ENCODE measurements around the gene CSF1.

Gene CSF1

DNA sequence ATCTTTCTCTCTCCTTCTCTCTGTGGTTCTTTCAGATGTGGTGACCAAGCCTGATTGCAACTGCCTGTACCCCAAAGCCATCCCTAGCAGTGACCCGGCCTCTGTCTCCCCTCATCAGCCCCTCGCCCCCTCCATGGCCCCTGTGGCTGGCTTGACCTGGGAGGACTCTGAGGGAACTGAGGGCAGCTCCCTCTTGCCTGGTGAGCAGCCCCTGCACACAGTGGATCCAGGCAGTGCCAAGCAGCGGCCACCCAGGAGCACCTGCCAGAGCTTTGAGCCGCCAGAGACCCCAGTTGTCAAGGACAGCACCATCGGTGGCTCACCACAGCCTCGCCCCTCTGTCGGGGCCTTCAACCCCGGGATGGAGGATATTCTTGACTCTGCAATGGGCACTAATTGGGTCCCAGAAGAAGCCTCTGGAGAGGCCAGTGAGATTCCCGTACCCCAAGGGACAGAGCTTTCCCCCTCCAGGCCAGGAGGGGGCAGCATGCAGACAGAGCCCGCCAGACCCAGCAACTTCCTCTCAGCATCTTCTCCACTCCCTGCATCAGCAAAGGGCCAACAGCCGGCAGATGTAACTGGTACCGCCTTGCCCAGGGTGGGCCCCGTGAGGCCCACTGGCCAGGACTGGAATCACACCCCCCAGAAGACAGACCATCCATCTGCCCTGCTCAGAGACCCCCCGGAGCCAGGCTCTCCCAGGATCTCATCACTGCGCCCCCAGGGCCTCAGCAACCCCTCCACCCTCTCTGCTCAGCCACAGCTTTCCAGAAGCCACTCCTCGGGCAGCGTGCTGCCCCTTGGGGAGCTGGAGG is 12.7 kb downstream of the CSF1 start:
- DNase-seq, result no peak

GRCh38 chr1:109923946-109924275 is 13.3 kb downstream of the CSF1 start:
- DNase-seq, result no peak

DNA sequence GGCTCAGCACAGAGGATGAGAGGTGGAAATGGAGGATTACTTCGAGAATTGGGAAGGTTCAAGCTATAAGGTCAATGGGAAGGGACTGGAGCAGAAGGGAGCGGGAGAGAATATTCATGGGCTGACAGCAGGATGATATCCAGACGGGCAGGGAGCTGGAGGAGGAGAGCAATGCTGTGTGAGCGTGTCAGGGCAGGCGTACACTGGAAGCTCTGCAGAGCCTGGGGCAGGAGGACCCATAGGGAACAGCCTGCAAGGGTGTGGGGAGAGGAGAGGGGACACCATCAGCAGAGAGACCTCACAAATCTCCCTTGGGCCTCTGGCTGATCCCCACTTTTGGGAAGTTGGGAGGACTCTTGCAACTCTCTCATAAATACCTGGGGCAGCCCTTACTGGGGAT is 13.7 kb downstream of the CSF1 start:
- no peak for DNase-seq

- DNase-seq, result no peak
These were observed 14.7 kb downstream of the CSF1 start for GRCh38 chr1:109925159-109925990.

GRCh38 chr1:109926662-109927300 is 16.1 kb downstream of the CSF1 start:
- no peak for DNase-seq

DNA sequence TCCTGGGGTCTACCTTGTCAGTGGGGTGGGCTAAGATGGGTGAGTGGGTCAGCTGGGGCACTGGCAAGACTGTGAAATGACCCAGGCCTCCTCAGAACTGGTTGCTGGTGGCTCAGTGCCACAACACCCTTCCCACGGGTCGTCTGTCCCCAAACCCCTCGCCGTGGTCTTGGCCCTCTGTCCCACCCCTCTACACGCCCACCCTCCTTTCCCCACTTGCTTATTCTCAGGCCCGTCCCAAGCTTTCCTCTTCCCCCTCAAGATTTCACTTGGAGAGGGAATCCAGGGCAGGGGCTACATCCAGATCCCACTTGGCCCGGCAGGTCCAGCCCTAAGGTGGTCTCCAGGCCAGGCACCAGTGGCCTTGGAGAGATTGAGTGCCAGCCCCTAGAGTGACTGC is 16.7 kb downstream of the CSF1 start:
- no peak for DNase-seq

DNA sequence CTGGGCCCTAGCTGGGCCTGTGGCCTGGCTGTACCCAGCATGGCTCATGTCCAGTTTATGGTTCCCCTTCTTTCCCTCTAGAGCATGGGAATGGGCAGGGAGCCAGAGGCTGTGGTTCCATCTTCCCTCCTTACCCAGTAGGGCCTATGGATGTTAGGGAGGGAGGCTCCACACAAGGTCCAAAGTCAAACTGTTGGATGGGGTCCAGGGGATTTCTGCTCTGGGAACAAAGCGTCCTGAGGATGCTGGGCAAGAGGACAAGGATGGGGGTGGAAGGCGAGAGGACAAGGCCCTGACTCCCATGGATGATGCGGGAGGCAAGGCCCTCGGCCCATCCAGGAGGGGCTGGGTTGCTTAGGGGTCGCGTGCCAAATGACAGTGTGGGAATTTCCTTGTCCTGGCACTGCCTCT is 17.3 kb downstream of the CSF1 start:
- DNase-seq, result no peak

DNA sequence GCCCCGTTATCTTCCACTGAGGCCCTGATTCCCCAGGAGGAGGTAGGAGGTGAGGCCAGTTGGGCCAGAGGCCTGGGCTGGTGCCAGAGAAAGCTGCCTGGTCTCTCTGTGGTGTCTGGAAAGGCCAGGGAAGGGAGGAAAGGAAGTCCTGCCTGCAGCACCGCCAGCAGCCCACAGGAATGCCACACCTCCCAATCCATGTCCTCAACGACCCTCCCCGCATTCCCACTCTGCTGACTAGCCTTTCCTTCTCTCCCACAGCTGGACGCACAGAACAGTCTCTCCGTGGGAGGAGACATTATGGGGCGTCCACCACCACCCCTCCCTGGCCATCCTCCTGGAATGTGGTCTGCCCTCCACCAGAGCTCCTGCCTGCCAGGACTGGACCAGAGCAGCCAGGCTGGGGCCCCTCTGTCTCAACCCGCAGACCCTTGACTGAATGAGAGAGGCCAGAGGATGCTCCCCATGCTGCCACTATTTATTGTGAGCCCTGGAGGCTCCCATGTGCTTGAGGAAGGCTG is 18.0 kb downstream of the CSF1 start:
- no peak for DNase-seq

GRCh38 chr1:109929170-109929569 is 18.5 kb downstream of the CSF1 start:
- no peak for DNase-seq

- no peak for DNase-seq
These were observed 19.1 kb downstream of the CSF1 start for GRCh38 chr1:109929588-109930251.

- no peak for DNase-seq
These were observed 19.8 kb downstream of the CSF1 start for GRCh38 chr1:109930252-109930993.

DNA sequence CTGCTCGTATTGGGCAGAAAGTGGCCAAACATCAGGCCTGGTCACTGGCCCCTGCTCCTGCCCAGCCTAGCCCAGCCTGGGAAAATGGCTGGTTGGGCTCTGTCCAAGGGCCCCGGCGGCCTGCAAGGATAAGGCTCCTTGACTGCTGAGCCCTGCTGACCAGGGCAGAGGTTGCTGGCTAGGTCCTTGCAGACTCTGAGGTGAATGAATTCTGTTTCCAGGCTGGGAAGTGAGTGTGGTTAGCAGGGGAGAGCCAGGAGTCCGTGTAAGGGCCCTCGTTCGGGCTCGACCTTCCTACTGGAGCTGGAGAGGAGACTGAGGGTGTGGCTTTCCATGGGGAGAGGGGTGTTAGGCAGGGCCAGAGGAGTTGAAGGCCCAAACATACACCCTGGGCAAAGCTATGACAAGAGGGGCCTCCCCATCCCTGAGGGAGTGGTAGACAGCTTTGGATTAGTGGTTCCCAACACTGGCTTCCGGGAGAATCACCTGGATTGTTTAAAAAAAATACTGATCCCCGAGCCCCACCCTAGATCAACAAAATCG is 20.6 kb downstream of the CSF1 start:
- peak; percentile 26 for DNase-seq

DNA sequence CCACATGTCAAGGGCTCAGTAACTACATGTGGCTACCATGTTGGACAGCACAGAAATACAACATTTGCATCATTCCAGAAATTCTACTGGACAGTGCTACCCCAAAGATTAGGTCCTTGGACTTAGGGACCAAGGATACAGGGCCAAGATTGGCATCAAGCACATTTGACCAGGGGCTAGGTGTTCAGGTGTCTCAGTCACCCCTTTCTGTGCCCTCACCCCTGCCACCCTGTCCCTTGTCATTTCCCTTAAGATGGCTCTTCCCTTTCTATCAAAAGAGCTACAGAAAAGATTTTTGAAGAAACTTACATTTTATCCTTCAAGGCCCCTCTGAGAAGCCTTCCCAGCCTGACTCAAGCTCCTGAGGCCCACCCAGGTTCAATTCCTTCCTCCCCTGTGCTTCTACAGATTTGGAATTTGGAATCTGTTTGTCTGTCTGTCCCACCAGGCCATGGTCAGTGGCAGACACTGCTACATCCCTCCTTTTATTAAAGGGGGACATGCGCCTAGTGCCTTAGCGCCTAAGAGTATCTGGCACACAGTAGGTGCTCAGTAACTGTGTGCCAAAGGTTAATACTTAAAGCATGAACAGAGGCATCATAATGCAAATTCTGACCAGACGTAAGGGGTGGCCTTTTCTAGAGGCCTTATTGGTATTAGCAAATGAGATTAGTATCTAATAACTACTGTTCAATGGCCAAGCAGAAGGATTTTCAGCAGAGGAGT is 21.4 kb downstream of the CSF1 start:
- no peak for DNase-seq

- DNase-seq, result no peak
These were observed 22.0 kb downstream of the CSF1 start for GRCh38 chr1:109932679-109933078.

GRCh38 chr1:109933856-109934711 is 23.4 kb downstream of the CSF1 start:
- DNase-seq, result no peak

DNA sequence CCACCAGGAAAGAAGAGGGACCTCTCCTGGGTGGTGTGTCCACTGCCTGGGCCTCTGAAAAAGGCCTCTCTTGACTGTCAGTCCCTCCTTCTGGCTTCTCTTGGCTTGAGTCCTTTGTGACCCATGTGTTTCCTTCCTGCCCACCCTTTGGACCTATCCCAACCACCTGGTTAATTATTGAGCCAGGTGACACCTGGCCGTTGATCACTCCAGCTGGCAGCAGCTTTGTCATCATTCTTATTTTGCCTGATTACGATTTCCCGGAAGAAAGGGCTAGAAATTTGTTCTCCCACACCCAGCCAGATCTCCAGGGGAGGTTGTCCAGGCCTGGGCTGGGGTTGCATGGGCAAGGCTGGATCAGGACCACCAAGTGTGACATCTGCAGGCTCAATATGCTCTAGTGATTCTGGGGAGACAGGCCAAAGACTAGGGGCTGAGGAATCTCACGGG is 24.8 kb downstream of the CSF1 start:
- DNase-seq, result peak; percentile 10

DNA sequence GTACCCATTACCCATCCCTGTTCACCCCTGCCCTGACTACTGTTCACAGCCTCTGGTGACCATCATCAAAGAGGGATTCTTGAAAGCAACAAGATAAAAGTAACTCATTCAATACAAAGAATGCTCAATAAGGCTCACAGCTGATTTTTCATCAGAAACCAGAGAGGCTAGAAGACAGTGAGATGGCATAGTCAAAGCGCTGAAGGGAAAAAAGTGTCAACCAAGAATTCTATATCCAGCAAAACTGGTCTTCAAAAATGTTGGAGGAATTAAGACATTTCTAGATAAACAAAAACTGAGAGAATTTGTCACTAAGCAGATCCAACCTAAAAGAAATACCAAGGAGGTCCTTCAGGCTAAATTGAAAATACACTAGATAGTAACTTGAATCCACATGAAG is 27.1 kb downstream of the CSF1 start:
- DNase-seq, result no peak

DNA sequence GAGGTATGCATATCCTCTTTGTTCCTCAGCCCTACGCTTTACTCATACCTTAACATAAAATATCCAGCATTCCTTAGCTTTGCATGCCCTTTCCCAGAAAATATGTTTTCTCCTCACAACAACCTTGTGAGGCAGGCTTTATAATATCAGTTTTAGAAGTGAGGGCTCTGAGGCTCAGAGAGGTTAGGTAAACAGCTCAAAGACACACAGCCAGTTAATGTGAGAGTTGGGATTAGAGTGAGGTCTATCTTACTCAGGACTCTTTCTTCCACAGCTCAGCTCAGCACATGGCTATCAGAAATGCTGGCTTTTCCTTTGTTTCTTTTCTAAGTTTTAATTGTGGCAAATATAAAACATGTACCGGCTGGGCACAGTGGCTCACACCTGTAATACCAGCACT is 27.9 kb downstream of the CSF1 start:
- no peak for DNase-seq

GRCh38 chr1:109942434-109942833 is 31.8 kb downstream of the CSF1 start:
- DNase-seq, result no peak

DNA sequence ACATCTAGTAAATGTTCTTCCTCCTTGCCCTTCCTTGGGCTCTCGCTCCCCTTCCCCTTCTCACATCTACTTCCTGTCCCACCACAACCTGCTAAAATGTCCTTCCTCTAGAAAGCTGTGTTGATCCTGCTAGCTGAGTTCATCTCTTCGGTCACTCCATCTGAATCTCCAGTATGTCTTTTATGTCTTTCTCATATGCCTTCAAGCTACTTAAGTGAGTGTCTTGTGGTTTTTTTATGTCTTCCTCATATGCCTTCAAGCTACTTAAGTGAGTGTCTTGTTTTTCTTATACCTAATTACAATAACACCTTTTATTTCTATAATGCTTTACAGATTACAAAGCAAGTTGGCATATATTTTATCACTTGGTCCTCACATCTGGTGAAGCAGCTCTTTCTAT is 33.9 kb downstream of the CSF1 start:
- no peak for DNase-seq

All from NCI-H748 treated with DMSO at 0.1 percent for 48 hours (cell line).